Retinal pigment epithelial cell (primary cell): ENCODE results near the gene RAVER2.

Experiments used
- DNase-seq: peaks from one replicate; pipeline ENCODE4 v3.0.0-alpha.2; 2010; ENCODE audit warnings: low read depth
- H3K4me3 ChIP-seq: 2 replicates; pipeline ENCODE4 v1.5.1; 2011; ENCODE audit warnings: mild to moderate bottlenecking, low read length, control low read depth, moderate library complexity
- TF ChIP-seq, protein P1 (sequence below): conservative IDR thresholded peaks from 2 replicates; pipeline ENCODE4 v1.5.1; 2011; ENCODE audit warnings: low read depth, low read length, control low read depth, inconsistent platforms

The RAVER2 gene

DNA sequence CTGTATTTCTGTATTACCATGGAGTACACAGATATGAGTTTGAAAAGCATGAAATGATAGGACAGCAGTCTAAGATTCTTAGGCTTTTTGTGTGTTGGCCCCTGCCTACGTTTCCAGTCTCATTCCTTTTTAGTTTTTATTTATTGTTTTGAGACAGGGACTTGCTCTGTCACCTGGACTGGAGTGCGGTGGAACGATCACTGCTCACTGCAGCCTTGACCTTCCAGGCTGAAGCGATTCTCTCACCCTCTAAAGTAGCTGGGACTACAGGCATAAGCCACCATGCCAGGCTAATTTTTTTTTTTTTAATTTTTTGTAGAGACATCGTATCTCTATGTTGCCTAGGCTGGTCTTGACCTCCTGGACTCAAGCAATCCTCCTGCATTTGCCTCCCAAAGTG is 3.8 kb downstream of the RAVER2 start:
- no peak overlapping the region for H3K4me3 ChIP-seq
- no peak for DNase-seq
- TF ChIP-seq, protein P1, sequence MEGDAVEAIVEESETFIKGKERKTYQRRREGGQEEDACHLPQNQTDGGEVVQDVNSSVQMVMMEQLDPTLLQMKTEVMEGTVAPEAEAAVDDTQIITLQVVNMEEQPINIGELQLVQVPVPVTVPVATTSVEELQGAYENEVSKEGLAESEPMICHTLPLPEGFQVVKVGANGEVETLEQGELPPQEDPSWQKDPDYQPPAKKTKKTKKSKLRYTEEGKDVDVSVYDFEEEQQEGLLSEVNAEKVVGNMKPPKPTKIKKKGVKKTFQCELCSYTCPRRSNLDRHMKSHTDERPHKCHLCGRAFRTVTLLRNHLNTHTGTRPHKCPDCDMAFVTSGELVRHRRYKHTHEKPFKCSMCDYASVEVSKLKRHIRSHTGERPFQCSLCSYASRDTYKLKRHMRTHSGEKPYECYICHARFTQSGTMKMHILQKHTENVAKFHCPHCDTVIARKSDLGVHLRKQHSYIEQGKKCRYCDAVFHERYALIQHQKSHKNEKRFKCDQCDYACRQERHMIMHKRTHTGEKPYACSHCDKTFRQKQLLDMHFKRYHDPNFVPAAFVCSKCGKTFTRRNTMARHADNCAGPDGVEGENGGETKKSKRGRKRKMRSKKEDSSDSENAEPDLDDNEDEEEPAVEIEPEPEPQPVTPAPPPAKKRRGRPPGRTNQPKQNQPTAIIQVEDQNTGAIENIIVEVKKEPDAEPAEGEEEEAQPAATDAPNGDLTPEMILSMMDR, result no peak

GRCh38 chr1:64750092-64750491 is 5.2 kb downstream of the RAVER2 start:
- no peak overlapping the region for H3K4me3 ChIP-seq
- DNase-seq, result no peak
- TF ChIP-seq, protein P1, result no peak

DNA sequence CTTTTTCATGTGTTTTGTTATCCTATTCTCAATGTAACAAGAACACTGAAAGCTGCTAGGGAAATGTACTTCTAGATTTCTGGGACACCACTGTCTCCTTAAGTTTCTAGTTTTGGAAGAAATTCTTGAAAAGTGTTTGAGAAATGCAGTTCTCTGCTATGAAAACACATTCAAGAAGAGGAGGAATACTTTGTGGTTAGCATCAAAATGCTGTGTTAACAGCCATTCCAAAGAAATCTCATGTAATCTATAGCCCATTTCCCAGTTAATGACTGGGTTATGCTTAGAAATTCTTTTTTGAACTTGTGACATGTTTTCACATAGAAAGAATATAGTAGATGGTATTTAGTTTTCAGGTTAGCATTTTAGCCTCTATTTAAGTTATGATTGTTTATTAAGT is 6.0 kb downstream of the RAVER2 start:
- no peak for DNase-seq
- TF ChIP-seq, protein P1, result no peak
- no peak overlapping the region for H3K4me3 ChIP-seq

GRCh38 chr1:64754173-64754572 is 9.3 kb downstream of the RAVER2 start:
- TF ChIP-seq, protein P1, result no peak
- no peak for DNase-seq
- no peak overlapping the region for H3K4me3 ChIP-seq

GRCh38 chr1:64755361-64755760 is 10.5 kb downstream of the RAVER2 start:
- TF ChIP-seq, protein P1, result no peak
- DNase-seq, result no peak
- no peak overlapping the region for H3K4me3 ChIP-seq

GRCh38 chr1:64756770-64757169 is 11.9 kb downstream of the RAVER2 start:
- H3K4me3 ChIP-seq, result no peak overlapping the region
- TF ChIP-seq, protein P1, result no peak
- no peak for DNase-seq

DNA sequence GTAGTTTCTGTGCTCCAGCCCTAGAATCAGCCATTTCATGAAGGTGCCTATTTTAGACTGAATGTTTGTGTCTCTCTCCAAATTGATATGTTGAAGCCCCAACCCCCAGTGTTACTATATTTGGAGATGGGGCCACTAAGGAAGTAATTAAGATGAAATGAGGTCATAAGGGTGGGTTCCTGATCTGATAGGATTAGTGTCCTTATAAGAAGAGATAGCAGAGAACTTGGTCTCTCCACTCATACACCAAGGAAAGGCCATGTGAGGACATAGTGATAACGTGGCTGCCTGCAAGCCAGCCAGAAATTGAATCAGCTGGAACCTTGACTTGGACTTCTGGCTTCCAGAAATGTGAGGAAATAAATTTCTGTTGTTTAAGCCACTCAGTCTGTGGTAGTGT is 12.3 kb downstream of the RAVER2 start:
- TF ChIP-seq, protein P1, result no peak
- no peak for DNase-seq
- no peak overlapping the region for H3K4me3 ChIP-seq
